Measurements from ENCODE around the gene RNF220.

The RNF220 gene

DNA sequence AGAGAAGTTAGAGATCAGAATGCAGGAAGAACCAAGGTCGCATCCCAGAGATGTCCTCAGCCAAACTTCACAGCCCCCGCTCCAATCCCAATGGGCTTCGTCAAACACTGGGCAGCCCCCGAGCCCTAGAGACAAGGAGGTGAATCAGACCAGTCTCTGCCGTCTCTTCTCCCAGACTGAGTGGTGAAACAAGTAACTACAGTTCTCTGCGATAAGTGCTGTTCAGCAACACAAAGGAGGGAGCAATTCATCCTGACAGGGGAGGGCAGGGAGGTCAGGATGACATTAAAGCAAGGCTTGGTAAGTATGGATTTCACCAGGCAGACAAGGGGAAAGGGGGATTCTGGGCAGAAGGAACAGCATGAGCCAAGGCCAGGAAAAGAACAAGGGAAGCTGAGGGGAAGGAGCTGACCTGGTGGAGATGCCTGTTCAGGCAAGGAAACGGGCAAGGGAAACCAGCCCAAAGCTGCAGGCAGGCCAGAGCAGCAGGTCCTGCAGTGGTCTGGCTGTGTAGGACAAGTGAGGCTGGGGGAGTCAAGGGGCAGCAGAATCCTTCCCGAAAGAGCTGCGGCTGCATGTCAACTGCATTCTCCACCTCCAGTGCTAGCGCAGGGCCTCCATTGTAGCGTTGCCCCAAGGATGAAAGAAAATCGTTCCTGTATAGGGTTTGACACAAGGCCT is 36.4 kb upstream of the RNF220 start:
- POLR2A ChIA-PET, result no interaction called here
- no peaks in the 10 kb centered on the region for H3K36me3 ChIP-seq (ENCODE audit: control insufficient read depth in 2 of 2, insufficient read depth in 1 of 2, low read length in 2 of 2)
- no peaks in the 10 kb centered on the region for H3K4me1 ChIP-seq (ENCODE audit: control insufficient read depth, insufficient read depth, low read length)
- CTCF ChIA-PET, result no interaction called here
- H3K4me3 ChIP-seq (ENCODE audit: low read depth, low read length), result no peak overlapping the region
- no peak for TF ChIP-seq ZNF416 (tag by site-specific recombination; IDR thresholded peaks at IDR 0.05)
- TF ChIP-seq, protein P1, sequence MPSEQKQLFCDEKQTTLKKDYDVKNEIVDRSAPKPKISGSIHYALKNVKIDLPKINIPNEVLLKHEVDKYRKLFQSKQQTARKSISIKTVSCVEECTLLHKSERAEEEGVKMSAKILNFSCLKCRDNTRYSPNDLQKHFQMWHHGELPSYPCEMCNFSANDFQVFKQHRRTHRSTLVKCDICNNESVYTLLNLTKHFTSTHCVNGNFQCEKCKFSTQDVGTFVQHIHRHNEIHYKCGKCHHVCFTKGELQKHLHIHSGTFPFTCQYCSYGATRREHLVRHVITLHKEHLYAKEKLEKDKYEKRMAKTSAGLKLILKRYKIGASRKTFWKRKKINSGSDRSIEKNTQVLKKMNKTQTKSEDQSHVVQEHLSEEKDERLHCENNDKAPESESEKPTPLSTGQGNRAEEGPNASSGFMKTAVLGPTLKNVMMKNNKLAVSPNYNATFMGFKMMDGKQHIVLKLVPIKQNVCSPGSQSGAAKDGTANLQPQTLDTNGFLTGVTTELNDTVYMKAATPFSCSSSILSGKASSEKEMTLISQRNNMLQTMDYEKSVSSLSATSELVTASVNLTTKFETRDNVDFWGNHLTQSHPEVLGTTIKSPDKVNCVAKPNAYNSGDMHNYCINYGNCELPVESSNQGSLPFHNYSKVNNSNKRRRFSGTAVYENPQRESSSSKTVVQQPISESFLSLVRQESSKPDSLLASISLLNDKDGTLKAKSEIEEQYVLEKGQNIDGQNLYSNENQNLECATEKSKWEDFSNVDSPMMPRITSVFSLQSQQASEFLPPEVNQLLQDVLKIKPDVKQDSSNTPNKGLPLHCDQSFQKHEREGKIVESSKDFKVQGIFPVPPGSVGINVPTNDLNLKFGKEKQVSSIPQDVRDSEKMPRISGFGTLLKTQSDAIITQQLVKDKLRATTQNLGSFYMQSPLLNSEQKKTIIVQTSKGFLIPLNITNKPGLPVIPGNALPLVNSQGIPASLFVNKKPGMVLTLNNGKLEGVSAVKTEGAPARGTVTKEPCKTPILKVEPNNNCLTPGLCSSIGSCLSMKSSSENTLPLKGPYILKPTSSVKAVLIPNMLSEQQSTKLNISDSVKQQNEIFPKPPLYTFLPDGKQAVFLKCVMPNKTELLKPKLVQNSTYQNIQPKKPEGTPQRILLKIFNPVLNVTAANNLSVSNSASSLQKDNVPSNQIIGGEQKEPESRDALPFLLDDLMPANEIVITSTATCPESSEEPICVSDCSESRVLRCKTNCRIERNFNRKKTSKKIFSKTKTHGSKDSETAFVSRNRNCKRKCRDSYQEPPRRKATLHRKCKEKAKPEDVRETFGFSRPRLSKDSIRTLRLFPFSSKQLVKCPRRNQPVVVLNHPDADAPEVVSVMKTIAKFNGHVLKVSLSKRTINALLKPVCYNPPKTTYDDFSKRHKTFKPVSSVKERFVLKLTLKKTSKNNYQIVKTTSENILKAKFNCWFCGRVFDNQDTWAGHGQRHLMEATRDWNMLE (tag by site-specific recombination; conservative IDR thresholded peaks at IDR 0.05; ENCODE audit: low read depth), result no peak
- TF ChIP-seq ZNF248 (tag by site-specific recombination; IDR thresholded peaks at IDR 0.05), result no peak
- TF ChIP-seq HOXA7 (CRISPR knock-in tag; IDR thresholded peaks at IDR 0.05; ENCODE audit: borderline replicate concordance), result no peak
- no peak for TF ChIP-seq ZXDB (tag by site-specific recombination; IDR thresholded peaks at IDR 0.05)
- TF ChIP-seq ZNF24 (tag by site-specific recombination; IDR thresholded peaks at IDR 0.05), result no peak
- no peak for TF ChIP-seq ZBTB48 (tag by site-specific recombination; IDR thresholded peaks at IDR 0.05)
- TF ChIP-seq ZNF596 (tag by site-specific recombination; IDR thresholded peaks at IDR 0.05), result no peak
- TF ChIP-seq ZNF335 (tag by site-specific recombination; conservative IDR thresholded peaks at IDR 0.05), result no peak
- TF ChIP-seq ZNF37A (tag by site-specific recombination; IDR thresholded peaks at IDR 0.05), result no peak
- no peak for TF ChIP-seq SP7 (tag by site-specific recombination; IDR thresholded peaks at IDR 0.05)
- TF ChIP-seq ZNF776 (tag by site-specific recombination; IDR thresholded peaks at IDR 0.05; ENCODE audit: borderline replicate concordance), result no peak
- TF ChIP-seq ZNF48 (tag by site-specific recombination; IDR thresholded peaks at IDR 0.05), result no peak
- TF ChIP-seq, protein P2, sequence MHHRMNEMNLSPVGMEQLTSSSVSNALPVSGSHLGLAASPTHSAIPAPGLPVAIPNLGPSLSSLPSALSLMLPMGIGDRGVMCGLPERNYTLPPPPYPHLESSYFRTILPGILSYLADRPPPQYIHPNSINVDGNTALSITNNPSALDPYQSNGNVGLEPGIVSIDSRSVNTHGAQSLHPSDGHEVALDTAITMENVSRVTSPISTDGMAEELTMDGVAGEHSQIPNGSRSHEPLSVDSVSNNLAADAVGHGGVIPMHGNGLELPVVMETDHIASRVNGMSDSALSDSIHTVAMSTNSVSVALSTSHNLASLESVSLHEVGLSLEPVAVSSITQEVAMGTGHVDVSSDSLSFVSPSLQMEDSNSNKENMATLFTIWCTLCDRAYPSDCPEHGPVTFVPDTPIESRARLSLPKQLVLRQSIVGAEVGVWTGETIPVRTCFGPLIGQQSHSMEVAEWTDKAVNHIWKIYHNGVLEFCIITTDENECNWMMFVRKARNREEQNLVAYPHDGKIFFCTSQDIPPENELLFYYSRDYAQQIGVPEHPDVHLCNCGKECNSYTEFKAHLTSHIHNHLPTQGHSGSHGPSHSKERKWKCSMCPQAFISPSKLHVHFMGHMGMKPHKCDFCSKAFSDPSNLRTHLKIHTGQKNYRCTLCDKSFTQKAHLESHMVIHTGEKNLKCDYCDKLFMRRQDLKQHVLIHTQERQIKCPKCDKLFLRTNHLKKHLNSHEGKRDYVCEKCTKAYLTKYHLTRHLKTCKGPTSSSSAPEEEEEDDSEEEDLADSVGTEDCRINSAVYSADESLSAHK (tag by site-specific recombination; IDR thresholded peaks at IDR 0.05), result no peak
- TF ChIP-seq, protein P3, sequence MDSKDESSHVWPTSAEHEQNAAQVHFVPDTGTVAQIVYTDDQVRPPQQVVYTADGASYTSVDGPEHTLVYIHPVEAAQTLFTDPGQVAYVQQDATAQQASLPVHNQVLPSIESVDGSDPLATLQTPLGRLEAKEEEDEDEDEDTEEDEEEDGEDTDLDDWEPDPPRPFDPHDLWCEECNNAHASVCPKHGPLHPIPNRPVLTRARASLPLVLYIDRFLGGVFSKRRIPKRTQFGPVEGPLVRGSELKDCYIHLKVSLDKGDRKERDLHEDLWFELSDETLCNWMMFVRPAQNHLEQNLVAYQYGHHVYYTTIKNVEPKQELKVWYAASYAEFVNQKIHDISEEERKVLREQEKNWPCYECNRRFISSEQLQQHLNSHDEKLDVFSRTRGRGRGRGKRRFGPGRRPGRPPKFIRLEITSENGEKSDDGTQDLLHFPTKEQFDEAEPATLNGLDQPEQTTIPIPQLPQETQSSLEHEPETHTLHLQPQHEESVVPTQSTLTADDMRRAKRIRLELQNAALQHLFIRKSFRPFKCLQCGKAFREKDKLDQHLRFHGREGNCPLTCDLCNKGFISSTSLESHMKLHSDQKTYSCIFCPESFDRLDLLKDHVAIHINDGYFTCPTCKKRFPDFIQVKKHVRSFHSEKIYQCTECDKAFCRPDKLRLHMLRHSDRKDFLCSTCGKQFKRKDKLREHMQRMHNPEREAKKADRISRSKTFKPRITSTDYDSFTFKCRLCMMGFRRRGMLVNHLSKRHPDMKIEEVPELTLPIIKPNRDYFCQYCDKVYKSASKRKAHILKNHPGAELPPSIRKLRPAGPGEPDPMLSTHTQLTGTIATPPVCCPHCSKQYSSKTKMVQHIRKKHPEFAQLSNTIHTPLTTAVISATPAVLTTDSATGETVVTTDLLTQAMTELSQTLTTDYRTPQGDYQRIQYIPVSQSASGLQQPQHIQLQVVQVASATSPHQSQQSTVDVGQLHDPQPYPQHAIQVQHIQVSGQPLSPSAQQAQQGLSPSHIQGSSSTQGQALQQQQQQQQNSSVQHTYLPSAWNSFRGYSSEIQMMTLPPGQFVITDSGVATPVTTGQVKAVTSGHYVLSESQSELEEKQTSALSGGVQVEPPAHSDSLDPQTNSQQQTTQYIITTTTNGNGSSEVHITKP (tag by site-specific recombination; IDR thresholded peaks at IDR 0.05), result no peak
- TF ChIP-seq ZNF571 (tag by site-specific recombination; IDR thresholded peaks at IDR 0.05), result no peak
- no peak overlapping the region for H3K27ac ChIP-seq (ENCODE audit: extremely low read depth, low read depth, low read length)
- H3K9me3 ChIP-seq (ENCODE audit: control insufficient read depth, insufficient read depth, low read depth, low read length), result no peaks in the 10 kb centered on the region
